Tibial nerve (tissue), 3 donors: ENCODE data around the gene LRRC37B.
"Not testable (repeated sequence)": the region's sequence is repeated elsewhere in the genome, so short reads cannot be mapped to it uniquely, and the experiment has no call there.

ENCODE experiments used
- POLR2A ChIP-seq, 2 donors: fragments of 450-650 bp; IDR thresholded peaks; one replicate each; pipeline ENCODE4 v1.6.1; 2017; ENCODE audit warnings: antibody characterized with exemption in 2 of 2, mild to moderate bottlenecking in 2 of 2, moderate library complexity in 2 of 2
- TF ChIP-seq, protein P1 (sequence below), 5 experiments: fragments of 200-600 bp in 3 of 5; fragments of 450-650 bp in 2 of 5; sonication (generic) in 3 of 5; IDR thresholded peaks; one replicate each; pipeline ENCODE4 v1.5.1; 2016 to 2019; ENCODE audit warnings: antibody characterized with exemption in 5 of 5, mild to moderate bottlenecking in 3 of 5, moderate library complexity in 2 of 5

DNA sequence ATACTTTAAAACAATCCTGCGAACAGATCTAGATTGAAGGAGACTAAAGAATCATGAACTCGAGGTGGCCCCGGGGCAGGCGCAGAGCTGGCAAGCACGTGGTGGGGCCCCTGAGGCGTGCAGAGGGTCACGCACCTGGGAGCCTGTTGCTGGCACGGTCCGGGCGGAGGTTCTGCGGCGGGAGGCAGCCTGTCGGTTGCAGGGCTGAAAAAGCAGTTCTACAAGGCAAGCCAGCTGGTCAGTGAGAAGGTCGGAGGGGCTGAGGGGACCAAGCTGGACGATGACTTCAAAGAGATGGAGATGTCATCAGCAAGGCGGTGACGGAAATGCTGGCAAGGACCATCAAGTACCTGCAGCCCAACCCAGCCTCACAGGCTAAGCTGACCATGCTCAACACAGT is 33.1 kb downstream of the LRRC37B start:
- TF ChIP-seq, protein P1, sequence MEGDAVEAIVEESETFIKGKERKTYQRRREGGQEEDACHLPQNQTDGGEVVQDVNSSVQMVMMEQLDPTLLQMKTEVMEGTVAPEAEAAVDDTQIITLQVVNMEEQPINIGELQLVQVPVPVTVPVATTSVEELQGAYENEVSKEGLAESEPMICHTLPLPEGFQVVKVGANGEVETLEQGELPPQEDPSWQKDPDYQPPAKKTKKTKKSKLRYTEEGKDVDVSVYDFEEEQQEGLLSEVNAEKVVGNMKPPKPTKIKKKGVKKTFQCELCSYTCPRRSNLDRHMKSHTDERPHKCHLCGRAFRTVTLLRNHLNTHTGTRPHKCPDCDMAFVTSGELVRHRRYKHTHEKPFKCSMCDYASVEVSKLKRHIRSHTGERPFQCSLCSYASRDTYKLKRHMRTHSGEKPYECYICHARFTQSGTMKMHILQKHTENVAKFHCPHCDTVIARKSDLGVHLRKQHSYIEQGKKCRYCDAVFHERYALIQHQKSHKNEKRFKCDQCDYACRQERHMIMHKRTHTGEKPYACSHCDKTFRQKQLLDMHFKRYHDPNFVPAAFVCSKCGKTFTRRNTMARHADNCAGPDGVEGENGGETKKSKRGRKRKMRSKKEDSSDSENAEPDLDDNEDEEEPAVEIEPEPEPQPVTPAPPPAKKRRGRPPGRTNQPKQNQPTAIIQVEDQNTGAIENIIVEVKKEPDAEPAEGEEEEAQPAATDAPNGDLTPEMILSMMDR (IDR thresholded peaks at IDR 0.05) = not testable (repeated sequence)
- TF ChIP-seq POLR2A (IDR thresholded peaks at IDR 0.05) = not testable (repeated sequence)
